Measurements from ENCODE around the gene HTR2A.

Gene HTR2A

GRCh38 chr13:46871557-46871956 lies 25.3 kb downstream of the HTR2A start:
- in situ Hi-C loops (cut with MboI; ENCODE audit: low sequenced_read_pairs) = no loop called here

- in situ Hi-C loops (cut with MboI; ENCODE audit: low sequenced_read_pairs) = no loop called here
These were observed 28.8 kb downstream of the HTR2A start for GRCh38 chr13:46868091-46868490.

GRCh38 chr13:46866150-46866549 lies 30.7 kb downstream of the HTR2A start:
- in situ Hi-C loops (cut with MboI; ENCODE audit: low sequenced_read_pairs) = no loop called here

GRCh38 chr13:46864941-46865340 lies 31.9 kb downstream of the HTR2A start:
- in situ Hi-C loops (cut with MboI; ENCODE audit: low sequenced_read_pairs) = no loop called here

GRCh38 chr13:46861959-46862358 lies 34.9 kb downstream of the HTR2A start:
- in situ Hi-C loops (cut with MboI; ENCODE audit: low sequenced_read_pairs) = no loop called here

- in situ Hi-C loops (cut with MboI; ENCODE audit: low sequenced_read_pairs) = no loop called here
These were observed 36.1 kb downstream of the HTR2A start for GRCh38 chr13:46860722-46861121.

- in situ Hi-C loops (cut with MboI; ENCODE audit: low sequenced_read_pairs) = no loop called here
These were observed 38.1 kb downstream of the HTR2A start for GRCh38 chr13:46858776-46859175.

GRCh38 chr13:46858163-46858562 lies 38.7 kb downstream of the HTR2A start:
- in situ Hi-C loops (cut with MboI; ENCODE audit: low sequenced_read_pairs) = no loop called here

GRCh38 chr13:46855664-46856063 lies 41.2 kb downstream of the HTR2A start:
- in situ Hi-C loops (cut with MboI; ENCODE audit: low sequenced_read_pairs) = no loop called here

GRCh38 chr13:46855166-46855565 lies 41.7 kb downstream of the HTR2A start:
- in situ Hi-C loops (cut with MboI; ENCODE audit: low sequenced_read_pairs) = no loop called here

GRCh38 chr13:46852168-46852567 lies 44.7 kb downstream of the HTR2A start:
- in situ Hi-C loops (cut with MboI; ENCODE audit: low sequenced_read_pairs) = no loop called here

GRCh38 chr13:46850214-46850613 lies 46.6 kb downstream of the HTR2A start:
- in situ Hi-C loops (cut with MboI; ENCODE audit: low sequenced_read_pairs) = no loop called here

- in situ Hi-C loops (cut with MboI; ENCODE audit: low sequenced_read_pairs) = no loop called here
These were observed 50.1 kb downstream of the HTR2A start for GRCh38 chr13:46846726-46847125.

- in situ Hi-C loops (cut with MboI; ENCODE audit: low sequenced_read_pairs) = no loop called here
These were observed 51.7 kb downstream of the HTR2A start for GRCh38 chr13:46845146-46845545.

GRCh38 chr13:46844431-46844830 lies 52.4 kb downstream of the HTR2A start:
- in situ Hi-C loops (cut with MboI; ENCODE audit: low sequenced_read_pairs) = no loop called here

GRCh38 chr13:46839399-46839798 lies 57.5 kb downstream of the HTR2A start:
- in situ Hi-C loops (cut with MboI; ENCODE audit: low sequenced_read_pairs) = no loop called here

- in situ Hi-C loops (cut with MboI; ENCODE audit: low sequenced_read_pairs) = no loop called here
These were observed 62.2 kb downstream of the HTR2A start for GRCh38 chr13:46834657-46835056.

GRCh38 chr13:46831588-46832194 lies 65.2 kb downstream of the HTR2A start:
- in situ Hi-C loops (cut with MboI; ENCODE audit: low sequenced_read_pairs) = no loop called here

- in situ Hi-C loops (cut with MboI; ENCODE audit: low sequenced_read_pairs) = no loop called here
These were observed 66.3 kb downstream of the HTR2A start for GRCh38 chr13:46830405-46831005.

GRCh38 chr13:46822551-46822950 lies 74.3 kb downstream of the HTR2A start:
- in situ Hi-C loops (cut with MboI; ENCODE audit: low sequenced_read_pairs) = no loop called here

- in situ Hi-C loops (cut with MboI; ENCODE audit: low sequenced_read_pairs) = no loop called here
These were observed 78.9 kb downstream of the HTR2A start for GRCh38 chr13:46817838-46818476.

GRCh38 chr13:46817095-46817494 lies 79.8 kb downstream of the HTR2A start:
- in situ Hi-C loops (cut with MboI; ENCODE audit: low sequenced_read_pairs) = no loop called here
